ENCODE data around the gene TBC1D5.

The TBC1D5 gene

GRCh38 chr3:17195856-17196604 is 546.4 kb downstream of the TBC1D5 start:
- no peak for DNase-seq

- no peak for DNase-seq
These were observed 547.2 kb downstream of the TBC1D5 start for GRCh38 chr3:17195192-17195611.

GRCh38 chr3:17194116-17194515 is 548.3 kb downstream of the TBC1D5 start:
- DNase-seq: no peak

GRCh38 chr3:17192995-17193394 is 549.4 kb downstream of the TBC1D5 start:
- no peak for DNase-seq

GRCh38 chr3:17190353-17191078 is 551.9 kb downstream of the TBC1D5 start:
- DNase-seq: no peak

GRCh38 chr3:17188378-17188777 is 554.1 kb downstream of the TBC1D5 start:
- no peak for DNase-seq

GRCh38 chr3:17187589-17188184 is 554.7 kb downstream of the TBC1D5 start:
- no peak for DNase-seq

- no peak for DNase-seq
These were observed 558.4 kb downstream of the TBC1D5 start for GRCh38 chr3:17183951-17184550.

- DNase-seq: no peak
These were observed 560.3 kb downstream of the TBC1D5 start for GRCh38 chr3:17182166-17182565.

- DNase-seq: no peak
These were observed 561.0 kb downstream of the TBC1D5 start for GRCh38 chr3:17181413-17181907.

GRCh38 chr3:17179381-17180205 is 562.8 kb downstream of the TBC1D5 start:
- no peak for DNase-seq

- DNase-seq: no peak
These were observed 565.7 kb downstream of the TBC1D5 start for GRCh38 chr3:17176757-17177156.

GRCh38 chr3:17175187-17175807 is 567.1 kb downstream of the TBC1D5 start:
- no peak for DNase-seq

- DNase-seq: no peak
These were observed 576.1 kb downstream of the TBC1D5 start for GRCh38 chr3:17166369-17166768.

- DNase-seq: no peak
These were observed 580.3 kb downstream of the TBC1D5 start for GRCh38 chr3:17162116-17162515.

- DNase-seq: no peak
These were observed 581.8 kb downstream of the TBC1D5 start for GRCh38 chr3:17160597-17160996.

GRCh38 chr3:17158941-17159682 is 583.3 kb downstream of the TBC1D5 start:
- no peak for DNase-seq

GRCh38 chr3:17157713-17158112 is 584.7 kb downstream of the TBC1D5 start:
- DNase-seq: no peak

- DNase-seq: no peak
These were observed 585.6 kb downstream of the TBC1D5 start for GRCh38 chr3:17156864-17157263.

GRCh38 chr3:17155951-17156350 is 586.5 kb downstream of the TBC1D5 start:
- DNase-seq: no peak

GRCh38 chr3:17154941-17155340 is 587.5 kb downstream of the TBC1D5 start:
- DNase-seq: no peak
